ENCODE measurements around the gene MAGEB16. TPM values are rescaled to one million over a fixed set of nuclear protein-coding genes. Genes with fewer than 3 reads are reported as not detected.

Gene MAGEB16
- polyA plus RNA-seq, 1 donor = not detected

GRCh38 chrX:35842674-35843073 is 44.5 kb downstream of the MAGEB16 start:
- Histone ChIP-seq H3K4me1 (ENCODE audit: control insufficient read depth, insufficient read depth, low read length) (no peaks in the 10 kb centered on the region), H3K36me3 (ENCODE audit: control insufficient read depth, insufficient read depth, low read length) (no peaks in the 10 kb centered on the region), H3K27ac (ENCODE audit: low read length) (no peak overlapping the region), H3K4me3 (ENCODE audit: low read length) (no peak overlapping the region), H3K9me3 (ENCODE audit: control insufficient read depth, low read depth, low read length) (no peaks in the 10 kb centered on the region), H3K27me3 (ENCODE audit: control insufficient read depth, insufficient read depth, low read length) (no peaks in the 10 kb centered on the region)
- no peak for DNase-seq
- no CpG with 5 or more reads among the region's 3 CpGs for WGBS (ENCODE audit: insufficient coverage, low lambda C conversion rate)

DNA sequence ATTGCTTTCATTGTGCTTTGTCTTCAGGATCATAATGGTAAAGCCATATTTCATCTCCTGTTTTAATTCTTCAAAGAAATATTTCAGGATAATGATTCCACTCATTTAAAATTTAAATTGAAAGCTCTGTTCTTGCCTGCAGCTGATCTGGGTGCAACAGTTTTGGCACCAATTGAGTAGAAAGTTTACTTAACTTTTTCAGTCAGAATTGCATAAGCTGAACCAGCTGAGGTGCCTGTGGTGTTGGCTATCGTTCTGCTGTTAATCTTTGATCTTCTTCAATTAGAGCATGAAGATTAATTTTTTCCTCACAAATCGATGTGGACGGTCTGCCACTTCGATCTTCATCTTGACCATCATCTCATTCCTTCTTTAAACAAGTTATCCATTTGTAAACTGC is 49.6 kb downstream of the MAGEB16 start:
- H3K36me3 ChIP-seq (ENCODE audit: control insufficient read depth, insufficient read depth, low read length) = no peaks in the 10 kb centered on the region
- H3K27me3 ChIP-seq (ENCODE audit: control insufficient read depth, insufficient read depth, low read length) = no peaks in the 10 kb centered on the region
- no peak overlapping the region for H3K27ac ChIP-seq (ENCODE audit: low read length)
- no peaks in the 10 kb centered on the region for H3K9me3 ChIP-seq (ENCODE audit: control insufficient read depth, low read depth, low read length)
- WGBS (ENCODE audit: insufficient coverage, low lambda C conversion rate) = no CpG with 5 or more reads among the region's 4 CpGs
- H3K4me3 ChIP-seq (ENCODE audit: low read length) = no peak overlapping the region
- no peaks in the 10 kb centered on the region for H3K4me1 ChIP-seq (ENCODE audit: control insufficient read depth, insufficient read depth, low read length)
- DNase-seq = no peak

Other genes with a start within 250 kb of the MAGEB16 start
- gene CFAP47, start 121.4 kb downstream of the MAGEB16 start, polyA plus RNA-seq = 0.04 TPM

Data from large intestine (tissue), 3 donors.